ENCODE measurements around the gene MAN2B2. TPM values are rescaled to one million over a fixed set of nuclear protein-coding genes. Genes with fewer than 3 reads are reported as not detected.
"Not testable (repeated sequence)": the region's sequence is repeated elsewhere in the genome, so short reads cannot be mapped to it uniquely, and the experiment has no call there.

The MAN2B2 gene
- total RNA-seq, 1 experiment from 2014 or later = 20.1 TPM

GRCh38 chr4:6644792-6645530, 70.0 kb downstream of the MAN2B2 start:
- H2AFZ ChIP-seq (ENCODE audit: low read length) = no peak overlapping the region

GRCh38 chr4:6647169-6647568, 72.2 kb downstream of the MAN2B2 start:
- Histone ChIP-seq H3K27ac (ENCODE audit: low read length) (no peak overlapping the region), H3K9me3 (ENCODE audit: low read length) (no peaks in the 10 kb centered on the region), H3K4me1 (ENCODE audit: low read length) (peaks cover 8% of the 10 kb centered on the region), H3K36me3 (ENCODE audit: insufficient read depth, low read length) (peaks cover 14% of the 10 kb centered on the region), H3K9ac (ENCODE audit: low read length) (no peak overlapping the region), H3K27me3 (ENCODE audit: low read length) (no peaks in the 10 kb centered on the region), H3K4me3 (ENCODE audit: low read length) (no peak overlapping the region), H3K9me2 (replicated peaks; ENCODE audit: insufficient read depth, low read length) (no peaks in the 10 kb centered on the region), H2AFZ (ENCODE audit: low read length) (no peak overlapping the region), H3K79me2 (ENCODE audit: low read length) (no peaks in the 10 kb centered on the region), H4K20me1 (ENCODE audit: insufficient read depth, low read depth, low read length) (peaks cover 13% of the 10 kb centered on the region), H3K4me2 (ENCODE audit: low read depth, low read length, poor library complexity, severe bottlenecking) (no peak overlapping the region)
- no peak for DNase-seq

More at GRCh38 chr4:6644792-6645530, 70.0 kb downstream of the MAN2B2 start:
- Histone ChIP-seq H4K20me1 (ENCODE audit: insufficient read depth, low read depth, low read length) (peaks cover 24% of the 10 kb centered on the region), H3K36me3 (ENCODE audit: insufficient read depth, low read length) (peaks cover 19% of the 10 kb centered on the region), H3K9me3 (ENCODE audit: low read length) (no peaks in the 10 kb centered on the region), H3K4me2 (ENCODE audit: low read depth, low read length, poor library complexity, severe bottlenecking) (no peak overlapping the region), H3K4me1 (ENCODE audit: low read length) (peaks cover 13% of the 10 kb centered on the region), H3K9me2 (replicated peaks; ENCODE audit: insufficient read depth, low read length) (no peaks in the 10 kb centered on the region), H3K4me3 (ENCODE audit: low read length) (no peak overlapping the region), H3K79me2 (ENCODE audit: low read length) (peaks cover 14% of the 10 kb centered on the region), H3K9ac (ENCODE audit: low read length) (no peak overlapping the region), H3K27ac (ENCODE audit: low read length) (no peak overlapping the region), H3K27me3 (ENCODE audit: low read length) (no peaks in the 10 kb centered on the region)
- DNase-seq = peak; percentile 62

GRCh38 chr4:6647582-6648230, 72.7 kb downstream of the MAN2B2 start:
- Histone ChIP-seq H2AFZ (ENCODE audit: low read length) (no peak overlapping the region), H3K27me3 (ENCODE audit: low read length) (no peaks in the 10 kb centered on the region), H3K9ac (ENCODE audit: low read length) (no peak overlapping the region), H3K9me3 (ENCODE audit: low read length) (no peaks in the 10 kb centered on the region), H3K79me2 (ENCODE audit: low read length) (no peaks in the 10 kb centered on the region), H3K9me2 (replicated peaks; ENCODE audit: insufficient read depth, low read length) (no peaks in the 10 kb centered on the region), H3K4me1 (ENCODE audit: low read length) (peaks cover 7% of the 10 kb centered on the region), H3K4me3 (ENCODE audit: low read length) (no peak overlapping the region), H4K20me1 (ENCODE audit: insufficient read depth, low read depth, low read length) (peaks cover 7% of the 10 kb centered on the region), H3K27ac (ENCODE audit: low read length) (no peak overlapping the region), H3K4me2 (ENCODE audit: low read depth, low read length, poor library complexity, severe bottlenecking) (no peak overlapping the region), H3K36me3 (ENCODE audit: insufficient read depth, low read length) (peaks cover 8% of the 10 kb centered on the region)
- DNase-seq = no peak

GRCh38 chr4:6649216-6649615, 74.2 kb downstream of the MAN2B2 start:
- Histone ChIP-seq H4K20me1 (ENCODE audit: insufficient read depth, low read depth, low read length) (no peaks in the 10 kb centered on the region), H3K4me3 (ENCODE audit: low read length) (no peak overlapping the region), H3K4me1 (ENCODE audit: low read length) (peaks cover 7% of the 10 kb centered on the region), H3K9me2 (replicated peaks; ENCODE audit: insufficient read depth, low read length) (no peaks in the 10 kb centered on the region), H3K27me3 (ENCODE audit: low read length) (no peaks in the 10 kb centered on the region), H3K9me3 (ENCODE audit: low read length) (no peaks in the 10 kb centered on the region), H3K36me3 (ENCODE audit: insufficient read depth, low read length) (no peaks in the 10 kb centered on the region), H3K4me2 (ENCODE audit: low read depth, low read length, poor library complexity, severe bottlenecking) (no peak overlapping the region), H3K9ac (ENCODE audit: low read length) (no peak overlapping the region), H3K79me2 (ENCODE audit: low read length) (no peaks in the 10 kb centered on the region), H3K27ac (ENCODE audit: low read length) (no peak overlapping the region), H2AFZ (ENCODE audit: low read length) (no peak overlapping the region)
- no peak for DNase-seq

GRCh38 chr4:6654211-6654610, 79.2 kb downstream of the MAN2B2 start:
- not testable (repeated sequence) for H4K20me1 ChIP-seq (ENCODE audit: insufficient read depth, low read depth, low read length); H3K9me2 ChIP-seq (replicated peaks; ENCODE audit: insufficient read depth, low read length); H3K27me3 ChIP-seq (ENCODE audit: low read length); H3K27ac ChIP-seq (ENCODE audit: low read length); H3K36me3 ChIP-seq (ENCODE audit: insufficient read depth, low read length); H2AFZ ChIP-seq (ENCODE audit: low read length); H3K4me2 ChIP-seq (ENCODE audit: low read depth, low read length, poor library complexity, severe bottlenecking); H3K9me3 ChIP-seq (ENCODE audit: low read length); H3K79me2 ChIP-seq (ENCODE audit: low read length); H3K4me1 ChIP-seq (ENCODE audit: low read length); H3K9ac ChIP-seq (ENCODE audit: low read length); DNase-seq; H3K4me3 ChIP-seq (ENCODE audit: low read length)

- H3K4me3 ChIP-seq (ENCODE audit: low read length); H3K4me1 ChIP-seq (ENCODE audit: low read length); H3K9me2 ChIP-seq (replicated peaks; ENCODE audit: insufficient read depth, low read length); H3K9me3 ChIP-seq (ENCODE audit: low read length); H3K9ac ChIP-seq (ENCODE audit: low read length); DNase-seq; H2AFZ ChIP-seq (ENCODE audit: low read length); H3K36me3 ChIP-seq (ENCODE audit: insufficient read depth, low read length); H3K4me2 ChIP-seq (ENCODE audit: low read depth, low read length, poor library complexity, severe bottlenecking); H3K27me3 ChIP-seq (ENCODE audit: low read length); H4K20me1 ChIP-seq (ENCODE audit: insufficient read depth, low read depth, low read length); H3K27ac ChIP-seq (ENCODE audit: low read length); H3K79me2 ChIP-seq (ENCODE audit: low read length): not testable (repeated sequence)
These were observed 80.3 kb downstream of the MAN2B2 start for GRCh38 chr4:6655291-6655690.

- Histone ChIP-seq H3K27me3 (ENCODE audit: low read length) (no peaks in the 10 kb centered on the region), H3K79me2 (ENCODE audit: low read length) (no peaks in the 10 kb centered on the region), H3K4me2 (ENCODE audit: low read depth, low read length, poor library complexity, severe bottlenecking) (no peak overlapping the region), H4K20me1 (ENCODE audit: insufficient read depth, low read depth, low read length) (no peaks in the 10 kb centered on the region), H3K36me3 (ENCODE audit: insufficient read depth, low read length) (no peaks in the 10 kb centered on the region), H3K4me1 (ENCODE audit: low read length) (no peaks in the 10 kb centered on the region), H2AFZ (ENCODE audit: low read length) (no peak overlapping the region), H3K4me3 (ENCODE audit: low read length) (no peak overlapping the region), H3K9ac (ENCODE audit: low read length) (no peak overlapping the region), H3K27ac (ENCODE audit: low read length) (no peak overlapping the region), H3K9me3 (ENCODE audit: low read length) (no peaks in the 10 kb centered on the region), H3K9me2 (replicated peaks; ENCODE audit: insufficient read depth, low read length) (no peaks in the 10 kb centered on the region)
- no peak for DNase-seq
These were observed 80.9 kb downstream of the MAN2B2 start for GRCh38 chr4:6655924-6656323.

- H3K4me3 ChIP-seq (ENCODE audit: low read length) = no peak overlapping the region
- no peaks in the 10 kb centered on the region for H3K79me2 ChIP-seq (ENCODE audit: low read length)
- H3K27ac ChIP-seq (ENCODE audit: low read length) = no peak overlapping the region
- H3K4me1 ChIP-seq (ENCODE audit: low read length) = no peaks in the 10 kb centered on the region
- no peak overlapping the region for H3K9ac ChIP-seq (ENCODE audit: low read length)
- H3K36me3 ChIP-seq (ENCODE audit: insufficient read depth, low read length) = no peaks in the 10 kb centered on the region
- no peaks in the 10 kb centered on the region for H3K27me3 ChIP-seq (ENCODE audit: low read length)
- H3K4me2 ChIP-seq (ENCODE audit: low read depth, low read length, poor library complexity, severe bottlenecking) = no peak overlapping the region
- no peak overlapping the region for H2AFZ ChIP-seq (ENCODE audit: low read length)
- H3K9me3 ChIP-seq (ENCODE audit: low read length) = no peaks in the 10 kb centered on the region
- no peaks in the 10 kb centered on the region for H4K20me1 ChIP-seq (ENCODE audit: insufficient read depth, low read depth, low read length)
- H3K9me2 ChIP-seq (replicated peaks; ENCODE audit: insufficient read depth, low read length) = no peaks in the 10 kb centered on the region
- no peak for DNase-seq
These were observed 82.5 kb downstream of the MAN2B2 start for GRCh38 chr4:6657242-6658208.
